Gastroesophageal sphincter (tissue), 4 donors: ENCODE measurements around the gene CRELD2. TPM values are rescaled to one million over a fixed set of nuclear protein-coding genes. Genes with fewer than 3 reads are reported as not detected.

Experiments
- ATAC-seq: fragments of 150-250 bp; one replicate; pipeline ENCODE4 v1.9.1; 2016; ENCODE audit warnings: mild to moderate bottlenecking, moderate library complexity
- H3K27ac ChIP-seq, 4 donors: fragments of 200-600 bp; sonication (generic) in 3 of 4; 1 replicate in 3 of 4; 2 replicates in 1 of 4; pipeline ENCODE4 v1.5.1; 2016 to 2019
- H3K27me3 ChIP-seq: fragments of 200-600 bp; sonication (generic); one replicate; pipeline ENCODE4 v1.5.1; 2019
- H3K36me3 ChIP-seq, 2 donors: fragments of 200-600 bp; sonication (generic); one replicate each; pipeline ENCODE4 v1.5.1; 2019; ENCODE audit warnings: control low read depth in 1 of 2
- H3K4me1 ChIP-seq, 3 donors: fragments of 200-600 bp; sonication (generic); 1 replicate in 2 of 3; 2 replicates in 1 of 3; pipeline ENCODE4 v1.5.1; 2016 to 2019; ENCODE audit warnings: control low read depth in 2 of 3
- H3K4me3 ChIP-seq, 2 donors: fragments of 200-600 bp; sonication (generic); one replicate each; pipeline ENCODE4 v1.5.1; 2019; ENCODE audit warnings: mild to moderate bottlenecking in 1 of 2, moderate library complexity in 1 of 2
- H3K9me3 ChIP-seq, 3 donors: fragments of 200-600 bp; sonication (generic); one replicate each; pipeline ENCODE4 v1.5.1; 2017 to 2019; ENCODE audit warnings: control low read depth in 2 of 3
- EP300 ChIP-seq: sonication (generic); formaldehyde crosslinking; IDR thresholded peaks from one replicate; pipeline ENCODE4 v1.6.1; 2017; ENCODE audit warnings: antibody characterized with exemption, mild to moderate bottlenecking
- POLR2A ChIP-seq, 2 donors: fragments of 450-650 bp; IDR thresholded peaks; one replicate each; pipeline ENCODE4 v1.6.1; 2017; ENCODE audit warnings: antibody characterized with exemption in 2 of 2, mild to moderate bottlenecking in 2 of 2, moderate library complexity in 1 of 2
- POLR2AphosphoS5 ChIP-seq: sonication (generic); formaldehyde crosslinking; IDR thresholded peaks from one replicate; pipeline ENCODE4 v1.6.1; 2017; ENCODE audit warnings: antibody characterized with exemption
- WGBS, 2 donors: methylation state at CpG; one replicate each; pipeline ENCODE4 v1.1.5; 2018; ENCODE audit warnings: low coverage in 1 of 2; 5-methylcytosine and 5-hydroxymethylcytosine counted together
- total RNA-seq, 4 donors: library from RNA; depleted of rRNA; stranded (reverse); fragments of >200 nt; gene quantifications; one replicate each; pipeline ENCODE4 v1.1.0, GENCODE V29; 2016
- TF ChIP-seq, protein P1 (sequence below), 4 experiments: fragments of 200-600 bp in 2 of 4; fragments of 450-650 bp in 2 of 4; sonication (generic) in 1 of 4; IDR thresholded peaks; one replicate each; pipeline ENCODE4 v1.5.1; 2017 to 2019; ENCODE audit warnings: antibody characterized with exemption in 4 of 4, mild to moderate bottlenecking in 2 of 4, moderate library complexity in 2 of 4

Gene CRELD2
- total RNA-seq, 4 donors from 2014 or later: 21.9 to 36.2 (median 30.9) TPM

DNA sequence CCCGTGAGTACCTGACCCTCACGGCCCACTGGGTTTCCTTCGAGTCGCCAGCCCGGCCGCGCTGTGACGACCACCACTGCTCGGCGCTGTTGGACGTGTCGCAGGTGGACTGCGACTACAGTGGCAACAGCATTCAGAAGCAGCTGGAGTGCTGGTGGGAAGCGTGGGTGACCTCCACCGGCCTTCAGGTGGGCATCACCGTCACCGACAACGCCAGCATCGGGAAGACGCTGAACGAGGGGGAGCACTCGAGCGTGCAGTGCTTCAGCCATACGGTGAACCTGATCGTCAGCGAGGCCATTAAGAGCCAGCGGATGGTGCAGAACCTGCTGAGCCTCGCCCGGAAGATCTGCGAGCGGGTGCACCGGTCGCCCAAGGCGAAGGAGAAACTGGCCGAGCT, 32.6 kb upstream of the CRELD2 start:
- Histone ChIP-seq H3K36me3 (peaks cover 0 to 62% of the 10 kb centered on the region in 2 donors), H3K27ac (no peak overlapping the region), H3K4me1 (no peaks in the 10 kb centered on the region), H3K4me3 (no peak overlapping the region), H3K9me3 (no peaks in the 10 kb centered on the region), H3K27me3 (no peaks in the 10 kb centered on the region)
- ATAC-seq: no peak
- WGBS, 2 donors: 97 to 100% methylated on average over 6 to 10 of the region's 35 CpGs
- TF ChIP-seq POLR2AphosphoS5 (no peak), POLR2A (IDR thresholded peaks at IDR 0.05) (no peak), EP300 (no peak)
- TF ChIP-seq, protein P1, sequence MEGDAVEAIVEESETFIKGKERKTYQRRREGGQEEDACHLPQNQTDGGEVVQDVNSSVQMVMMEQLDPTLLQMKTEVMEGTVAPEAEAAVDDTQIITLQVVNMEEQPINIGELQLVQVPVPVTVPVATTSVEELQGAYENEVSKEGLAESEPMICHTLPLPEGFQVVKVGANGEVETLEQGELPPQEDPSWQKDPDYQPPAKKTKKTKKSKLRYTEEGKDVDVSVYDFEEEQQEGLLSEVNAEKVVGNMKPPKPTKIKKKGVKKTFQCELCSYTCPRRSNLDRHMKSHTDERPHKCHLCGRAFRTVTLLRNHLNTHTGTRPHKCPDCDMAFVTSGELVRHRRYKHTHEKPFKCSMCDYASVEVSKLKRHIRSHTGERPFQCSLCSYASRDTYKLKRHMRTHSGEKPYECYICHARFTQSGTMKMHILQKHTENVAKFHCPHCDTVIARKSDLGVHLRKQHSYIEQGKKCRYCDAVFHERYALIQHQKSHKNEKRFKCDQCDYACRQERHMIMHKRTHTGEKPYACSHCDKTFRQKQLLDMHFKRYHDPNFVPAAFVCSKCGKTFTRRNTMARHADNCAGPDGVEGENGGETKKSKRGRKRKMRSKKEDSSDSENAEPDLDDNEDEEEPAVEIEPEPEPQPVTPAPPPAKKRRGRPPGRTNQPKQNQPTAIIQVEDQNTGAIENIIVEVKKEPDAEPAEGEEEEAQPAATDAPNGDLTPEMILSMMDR (IDR thresholded peaks at IDR 0.05): no peak

DNA sequence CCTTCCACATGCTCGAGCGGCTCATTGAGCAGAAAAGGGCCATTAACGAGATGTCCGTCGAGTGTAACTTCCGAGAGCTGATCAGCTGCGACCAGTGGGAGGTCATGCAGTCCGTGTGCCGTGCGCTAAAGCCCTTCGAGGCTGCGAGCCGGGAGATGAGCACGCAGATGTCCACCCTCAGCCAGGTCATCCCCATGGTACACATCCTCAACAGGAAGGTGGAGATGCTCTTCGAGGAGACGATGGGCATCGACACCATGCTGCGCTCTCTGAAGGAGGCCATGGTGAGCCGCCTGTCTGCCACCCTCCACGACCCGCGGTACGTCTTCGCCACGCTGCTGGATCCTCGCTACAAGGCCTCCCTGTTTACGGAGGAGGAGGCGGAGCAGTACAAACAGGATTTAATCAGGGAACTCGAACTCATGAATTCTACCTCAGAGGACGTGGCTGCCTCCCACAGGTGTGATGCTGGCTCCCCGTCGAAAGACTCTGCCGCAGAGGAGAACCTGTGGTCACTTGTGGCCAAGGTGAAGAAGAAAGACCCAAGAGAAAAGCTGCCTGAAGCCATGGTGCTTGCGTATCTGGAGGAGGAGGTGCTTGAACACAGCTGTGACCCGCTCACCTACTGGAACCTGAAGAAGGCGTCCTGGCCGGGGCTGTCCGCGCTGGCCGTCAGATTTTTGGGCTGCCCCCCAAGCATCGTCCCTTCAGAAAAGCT, 31.9 kb upstream of the CRELD2 start:
- Histone ChIP-seq H3K4me3 (no peak overlapping the region), H3K27me3 (no peaks in the 10 kb centered on the region), H3K4me1 (no peaks in the 10 kb centered on the region), H3K9me3 (no peaks in the 10 kb centered on the region), H3K36me3 (peaks cover 0 to 62% of the 10 kb centered on the region in 2 donors), H3K27ac (no peak overlapping the region)
- no peak for ATAC-seq
- TF ChIP-seq POLR2A (IDR thresholded peaks at IDR 0.05) (no peak), POLR2AphosphoS5 (no peak), EP300 (no peak)
- TF ChIP-seq, protein P1 (IDR thresholded peaks at IDR 0.05): no peak
- WGBS, 2 donors: 88 to 93% methylated on average over 5 to 10 of the region's 41 CpGs

DNA sequence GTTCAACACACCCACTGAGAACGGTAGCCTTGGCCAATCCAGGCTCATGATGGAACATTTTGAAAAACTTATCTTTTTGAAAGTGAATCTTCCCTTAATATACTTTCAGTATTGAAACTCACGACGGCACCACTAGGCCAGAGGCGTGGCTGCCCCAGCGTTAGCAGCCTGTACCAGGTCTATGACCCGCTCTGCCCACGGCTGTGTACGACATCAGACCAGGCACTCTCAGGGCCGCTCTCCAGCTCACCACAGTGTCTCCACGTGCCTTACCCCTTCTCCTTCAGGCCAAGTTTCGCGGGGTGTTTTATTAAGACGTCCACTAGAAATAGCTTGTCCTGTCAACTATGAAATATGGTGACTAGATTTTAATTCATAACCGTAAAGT, 31.4 kb upstream of the CRELD2 start:
- Histone ChIP-seq H3K27me3 (no peaks in the 10 kb centered on the region), H3K36me3 (peaks cover 0 to 62% of the 10 kb centered on the region in 2 donors), H3K27ac (no peak overlapping the region), H3K4me1 (no peaks in the 10 kb centered on the region), H3K9me3 (no peaks in the 10 kb centered on the region), H3K4me3 (no peak overlapping the region)
- 85 to 93% methylated on average over 3 to 8 of the region's 14 CpGs for WGBS, 2 donors
- no peak for ATAC-seq
- TF ChIP-seq, protein P1 (IDR thresholded peaks at IDR 0.05): no peak
- TF ChIP-seq EP300: no peak
- no peak for TF ChIP-seq POLR2AphosphoS5
- no peak for TF ChIP-seq POLR2A (IDR thresholded peaks at IDR 0.05)

DNA sequence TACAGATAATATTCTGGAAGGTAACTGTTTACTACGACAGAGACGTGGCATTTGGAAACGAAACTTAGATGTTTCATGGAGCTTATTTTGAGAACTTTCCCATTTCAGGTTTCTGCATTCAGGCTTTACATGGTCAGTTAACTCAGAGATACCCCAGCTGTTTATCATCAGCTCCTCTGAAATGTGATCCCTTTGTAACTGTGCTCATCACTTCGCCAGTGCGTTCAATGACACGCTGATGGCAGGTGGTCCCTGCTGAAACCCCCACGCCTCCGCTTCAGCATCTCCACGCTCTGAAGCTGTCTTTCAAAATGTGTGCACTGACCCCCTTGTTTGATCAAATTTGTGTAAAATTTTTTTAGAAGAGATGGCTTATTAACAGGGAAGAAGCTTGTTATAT, 30.7 kb upstream of the CRELD2 start:
- no peak for ATAC-seq
- TF ChIP-seq EP300 (no peak), POLR2AphosphoS5 (no peak), POLR2A (IDR thresholded peaks at IDR 0.05) (no peak)
- TF ChIP-seq, protein P1 (IDR thresholded peaks at IDR 0.05): no peak
- Histone ChIP-seq H3K4me3 (no peak overlapping the region), H3K27me3 (no peaks in the 10 kb centered on the region), H3K4me1 (no peaks in the 10 kb centered on the region), H3K9me3 (no peaks in the 10 kb centered on the region), H3K27ac (no peak overlapping the region), H3K36me3 (peaks cover 0 to 67% of the 10 kb centered on the region in 2 donors)
- 77 to 92% methylated on average over 7 to 9 of the region's 9 CpGs for WGBS, 2 donors

DNA sequence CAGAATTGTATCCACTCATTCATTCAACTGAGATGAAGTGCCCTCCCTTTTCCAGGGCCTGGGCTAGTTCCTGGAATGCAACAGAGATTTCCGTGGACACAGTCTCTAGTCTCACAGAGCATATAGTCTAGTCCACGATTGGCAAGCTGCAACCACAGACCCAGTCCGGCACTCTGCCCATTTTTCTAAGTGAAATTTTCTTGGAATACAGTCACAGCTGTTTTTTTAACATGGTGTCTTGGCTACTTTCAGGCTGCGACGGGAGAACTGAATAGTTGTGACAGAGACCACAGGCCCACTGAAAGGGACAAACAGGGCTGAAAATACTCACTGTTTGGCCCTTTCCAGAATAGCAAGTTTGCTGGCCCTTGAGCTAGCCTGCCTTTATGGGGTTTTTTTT, 29.4 kb upstream of the CRELD2 start:
- WGBS, 2 donors: 81 to 100% methylated on average over 4 to 5 of the region's 5 CpGs
- no peak for ATAC-seq
- Histone ChIP-seq H3K9me3 (no peaks in the 10 kb centered on the region), H3K4me1 (no peaks in the 10 kb centered on the region), H3K27ac (no peak overlapping the region), H3K27me3 (no peaks in the 10 kb centered on the region), H3K4me3 (no peak overlapping the region), H3K36me3 (peaks cover 0 to 62% of the 10 kb centered on the region in 2 donors)
- TF ChIP-seq EP300 (no peak), POLR2AphosphoS5 (no peak), POLR2A (IDR thresholded peaks at IDR 0.05) (no peak)
- TF ChIP-seq, protein P1 (IDR thresholded peaks at IDR 0.05): no peak
